ENCODE results near the gene ACKR3. TPM values are rescaled to one million over a fixed set of nuclear protein-coding genes. Genes with fewer than 3 reads are reported as not detected.

Gene ACKR3
- total RNA-seq, 1 donor from 2014 or later: 9.1 TPM

GRCh38 chr2:236628981-236629605 is 59.5 kb downstream of the ACKR3 start:
- H3K4me3 ChIP-seq: no peak overlapping the region
- no peaks in the 10 kb centered on the region for H3K27me3 ChIP-seq
- intact Hi-C loops (cut with DNase I): no loop called here
- no peak for TF ChIP-seq CTCF (IDR thresholded peaks at IDR 0.05)
- no peaks in the 10 kb centered on the region for H3K4me1 ChIP-seq
- H3K27ac ChIP-seq: no peak overlapping the region
- no peaks in the 10 kb centered on the region for H3K36me3 ChIP-seq
- ATAC-seq: no peak
- DNase-seq: peak; percentile 55
- no peaks in the 10 kb centered on the region for H3K9me3 ChIP-seq

GRCh38 chr2:236629961-236630872 is 60.6 kb downstream of the ACKR3 start:
- Histone ChIP-seq H3K4me1 (no peaks in the 10 kb centered on the region), H3K27me3 (no peaks in the 10 kb centered on the region), H3K36me3 (no peaks in the 10 kb centered on the region), H3K9me3 (no peaks in the 10 kb centered on the region), H3K27ac (no peak overlapping the region), H3K4me3 (no peak overlapping the region)
- intact Hi-C loops (cut with DNase I): no loop called here
- DNase-seq (peak; percentile 33), ATAC-seq (no peak)
- TF ChIP-seq CTCF (IDR thresholded peaks at IDR 0.05): no peak

GRCh38 chr2:236631281-236631855 is 61.7 kb downstream of the ACKR3 start:
- no peak for TF ChIP-seq CTCF (IDR thresholded peaks at IDR 0.05)
- H3K36me3 ChIP-seq: no peaks in the 10 kb centered on the region
- no peaks in the 10 kb centered on the region for H3K9me3 ChIP-seq
- DNase-seq (peak; percentile 23), ATAC-seq (no peak)
- H3K27me3 ChIP-seq: no peaks in the 10 kb centered on the region
- intact Hi-C loops (cut with DNase I): no loop called here
- no peak overlapping the region for H3K27ac ChIP-seq
- H3K4me1 ChIP-seq: no peaks in the 10 kb centered on the region
- H3K4me3 ChIP-seq: no peak overlapping the region

- Histone ChIP-seq H3K36me3 (no peaks in the 10 kb centered on the region), H3K9me3 (no peaks in the 10 kb centered on the region), H3K27me3 (no peaks in the 10 kb centered on the region), H3K4me1 (no peaks in the 10 kb centered on the region), H3K27ac (no peak overlapping the region), H3K4me3 (no peak overlapping the region)
- intact Hi-C loops (cut with DNase I): no loop called here
- peak; percentile 57 for DNase-seq
- no peak for TF ChIP-seq CTCF (IDR thresholded peaks at IDR 0.05)
- ATAC-seq: no peak
These were observed 62.2 kb downstream of the ACKR3 start for GRCh38 chr2:236631856-236632291.
